Naive thymus-derived CD8-positive, alpha-beta T cell (primary cell): ENCODE results near the gene RNF126. TPM values are rescaled to one million over a fixed set of nuclear protein-coding genes. Genes with fewer than 3 reads are reported as not detected.
"Not testable (repeated sequence)": the region's sequence is repeated elsewhere in the genome, so short reads cannot be mapped to it uniquely, and the experiment has no call there.

ENCODE experiments used
- ATAC-seq, 2 donors: fragments of 150-1000 bp; cut with Tn5 transposase in 1 of 2; sonication (Bioruptor Pico), chemical (Tn5 transposase) in 1 of 2; 1 replicate in 1 of 2; 2 replicates in 1 of 2; pipeline ENCODE4 v1.10.0; 2021; ENCODE audit warnings: mild to moderate bottlenecking in 2 of 2, moderate library complexity in 2 of 2
- POLR2A ChIA-PET: fragments of 350-600 bp; sonication (Branson Sonifier 250); formaldehyde crosslinking; loops from one replicate; lab custom pipeline; 2021; ENCODE audit warnings: antibody characterized with exemption; lab: Charles Lee
- DNase-seq, 10 donors: peaks; one replicate each; pipeline versions ENCODE4 v3.0.0 to v3.0.0-alpha.2; 2020 to 2022
- H3K27ac Mint-ChIP-seq, 10 donors: one replicate each; pipeline ENCODE4 v1.8.0; 2020 to 2022; ENCODE audit warnings: mild to moderate bottlenecking in 10 of 10, mixed read lengths in 10 of 10, moderate library complexity in 4 of 10, inconsistent platforms in 1 of 10
- H3K27me3 Mint-ChIP-seq, 5 donors: one replicate each; pipeline ENCODE4 v1.8.0; 2021 to 2022; ENCODE audit warnings: mixed read lengths in 5 of 5
- H3K36me3 Mint-ChIP-seq, 3 donors: one replicate each; pipeline ENCODE4 v1.8.0; 2020 to 2022; ENCODE audit warnings: mixed read lengths in 3 of 3, mild to moderate bottlenecking in 2 of 3, inconsistent platforms in 1 of 3
- H3K4me1 Mint-ChIP-seq, 4 donors: one replicate each; pipeline ENCODE4 v1.8.0; 2021 to 2022; ENCODE audit warnings: mixed read lengths in 4 of 4
- H3K4me3 Mint-ChIP-seq, 10 donors: one replicate each; pipeline ENCODE4 v1.8.0; 2020 to 2022; ENCODE audit warnings: mild to moderate bottlenecking in 10 of 10, mixed read lengths in 10 of 10, moderate library complexity in 6 of 10, inconsistent platforms in 1 of 10
- H3K9me3 Mint-ChIP-seq, 9 donors: one replicate each; pipeline ENCODE4 v1.8.0; 2020 to 2022; ENCODE audit warnings: mixed read lengths in 9 of 9, mild to moderate bottlenecking in 3 of 9, inconsistent platforms in 1 of 9, moderate library complexity in 1 of 9
- polyA plus RNA-seq, 3 donors: library from polyadenylated mRNA; unstranded; fragments of 300-500 nt; fragmentation: Illumina TruSeq; gene quantifications; one replicate each; pipeline ENCODE4 v1.2.3, GENCODE V29; 2021
- total RNA-seq, 8 experiments: library from RNA in 2 of 8; stranded (reverse) in 2 of 8; gene quantifications; one replicate each; pipeline ENCODE4 v1.2.3 and lab custom pipeline; 2021 to 2026

The RNF126 gene
- total and polyA plus RNA-seq, 5 experiments from 2014 or later: 56.2 to 125 (median 70.7) TPM

DNA sequence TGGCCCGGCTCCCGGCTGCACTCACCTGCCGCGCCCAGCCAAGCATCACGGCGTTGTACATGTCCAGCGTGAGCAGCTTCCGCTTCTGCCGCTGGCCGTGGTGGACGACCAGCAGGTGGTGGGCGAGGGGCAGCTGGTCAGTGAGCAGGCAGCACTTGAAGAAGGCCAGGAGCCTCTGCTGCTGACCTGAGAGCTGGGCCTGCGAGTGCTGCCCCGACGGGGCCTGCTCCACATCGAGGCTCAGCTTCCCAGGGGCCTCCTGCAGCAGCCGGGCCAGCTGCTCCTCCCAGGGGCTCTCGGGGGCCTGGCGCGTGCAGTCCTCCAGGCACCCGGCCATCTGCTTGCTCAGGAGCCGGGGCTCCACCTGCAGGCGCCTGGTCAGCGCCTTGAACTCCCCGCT, 33.5 kb downstream of the RNF126 start:
- not testable (repeated sequence) for H3K27me3 Mint-ChIP-seq, H3K9me3 Mint-ChIP-seq
- H3K4me1 Mint-ChIP-seq: peaks cover 16 to 40% (median 31%) of the 10 kb centered on the region in 4 donors

DNA sequence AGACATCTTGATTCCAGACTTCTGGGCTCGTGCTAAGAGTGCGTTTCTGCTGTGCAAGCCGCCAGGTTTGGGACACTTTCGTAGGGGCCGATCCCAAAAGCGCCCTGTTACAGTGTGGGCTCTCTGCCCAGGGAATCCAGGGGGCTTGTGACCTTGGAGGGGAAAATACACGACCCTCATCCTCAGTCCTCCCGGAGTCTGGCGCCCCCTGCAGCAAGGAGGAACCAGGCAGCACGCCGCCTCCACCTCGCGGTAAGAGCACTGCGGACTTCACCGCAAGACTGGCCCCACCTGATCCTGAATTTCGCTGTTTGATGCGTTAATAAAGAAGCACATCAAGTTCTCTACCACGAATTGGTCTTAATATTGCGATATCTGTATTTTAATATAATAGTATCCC, 34.8 kb downstream of the RNF126 start:
- H3K4me1 Mint-ChIP-seq: peaks cover 11 to 32% (median 21%) of the 10 kb centered on the region in 4 donors
- ATAC-seq: no peak
- H3K27me3 Mint-ChIP-seq: no peaks in the 10 kb centered on the region
- DNase-seq: peak in 1 of 10 donors; percentile 34
- H3K27ac Mint-ChIP-seq: peak overlapping the region in 1 of 10 donors; percentile 24
- POLR2A ChIA-PET: interaction anchor here (0.6 kb wide), 1 partner anchor 22 kb away, joined by 3 read pairs; no protein-coding TSS in a partner anchor
- no peaks in the 10 kb centered on the region for H3K9me3 Mint-ChIP-seq
- peak overlapping the region in 1 of 10 donors; percentile 14 for H3K4me3 Mint-ChIP-seq
- peaks cover 0 to 39% (median 10%) of the 10 kb centered on the region in 3 donors for H3K36me3 Mint-ChIP-seq

More for the DNA sequence above, 33.5 kb downstream of the RNF126 start:
- H3K27ac Mint-ChIP-seq: peak overlapping the region in 1 of 10 donors; percentile 29
- DNase-seq, H3K4me3 Mint-ChIP-seq, POLR2A ChIA-PET, ATAC-seq: not testable (repeated sequence)
- H3K36me3 Mint-ChIP-seq: peaks cover 0 to 35% (median 10%) of the 10 kb centered on the region in 3 donors

DNA sequence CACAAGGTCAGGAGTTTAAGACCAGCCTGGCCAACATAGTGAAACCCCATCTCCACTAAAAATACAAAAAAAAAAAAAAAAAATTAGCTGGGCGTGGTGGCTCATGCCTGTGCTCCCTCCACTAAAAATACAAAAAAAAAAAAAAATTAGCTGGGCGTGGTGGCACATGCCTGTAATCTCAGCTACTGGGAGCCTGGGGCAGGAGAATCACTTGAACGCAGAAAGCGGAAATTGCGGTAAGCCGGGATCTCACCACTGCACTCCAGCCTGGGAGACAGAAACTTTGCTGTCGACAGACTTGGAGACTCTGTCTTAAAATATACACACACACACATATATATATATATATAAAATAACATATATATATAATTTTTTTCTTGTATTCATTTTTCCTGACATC, 36.4 kb downstream of the RNF126 start:
- POLR2A ChIA-PET: interaction anchor here (0.7 to 1.0 kb wide), 2 partner anchors 20 to 105 kb away, joined by 4 read pairs; no protein-coding TSS in a partner anchor
- H3K27ac Mint-ChIP-seq, H3K27me3 Mint-ChIP-seq, H3K9me3 Mint-ChIP-seq, ATAC-seq, H3K4me3 Mint-ChIP-seq, DNase-seq: not testable (repeated sequence)
- Mint-ChIP-seq H3K36me3 (peaks cover 0 to 39% (median 10%) of the 10 kb centered on the region in 3 donors), H3K4me1 (peaks cover 9 to 21% (median 15%) of the 10 kb centered on the region in 4 donors)

GRCh38 chr19:625257-625656, 37.8 kb downstream of the RNF126 start:
- Mint-ChIP-seq H3K4me1 (peaks cover 7 to 14% (median 8%) of the 10 kb centered on the region in 4 donors), H3K27me3 (no peaks in the 10 kb centered on the region), H3K9me3 (no peaks in the 10 kb centered on the region), H3K27ac (no peak overlapping the region), H3K36me3 (peaks cover 0 to 33% (median 7%) of the 10 kb centered on the region in 3 donors), H3K4me3 (no peak overlapping the region)
- POLR2A ChIA-PET: interaction anchor here (1.0 to 1.9 kb wide), 2 partner anchors 8 to 14 kb away, joined by 6 to 11 read pairs; partner anchors contain the start of gene POLRMT
- ATAC-seq (no peak), DNase-seq (no peak)

GRCh38 chr19:624433-625109, 38.4 kb downstream of the RNF126 start:
- H3K9me3 Mint-ChIP-seq: no peaks in the 10 kb centered on the region
- DNase-seq (no peak), ATAC-seq (no peak)
- no peak overlapping the region for H3K27ac Mint-ChIP-seq
- POLR2A ChIA-PET: interaction anchor here (1.0 to 1.9 kb wide), 2 partner anchors 9 to 14 kb away, joined by 6 to 11 read pairs; partner anchors contain the start of gene POLRMT
- H3K36me3 Mint-ChIP-seq: peaks cover 0 to 33% (median 7%) of the 10 kb centered on the region in 3 donors
- no peaks in the 10 kb centered on the region for H3K27me3 Mint-ChIP-seq
- H3K4me3 Mint-ChIP-seq: no peak overlapping the region
- H3K4me1 Mint-ChIP-seq: peaks cover 5 to 9% (median 6%) of the 10 kb centered on the region in 4 donors

DNA sequence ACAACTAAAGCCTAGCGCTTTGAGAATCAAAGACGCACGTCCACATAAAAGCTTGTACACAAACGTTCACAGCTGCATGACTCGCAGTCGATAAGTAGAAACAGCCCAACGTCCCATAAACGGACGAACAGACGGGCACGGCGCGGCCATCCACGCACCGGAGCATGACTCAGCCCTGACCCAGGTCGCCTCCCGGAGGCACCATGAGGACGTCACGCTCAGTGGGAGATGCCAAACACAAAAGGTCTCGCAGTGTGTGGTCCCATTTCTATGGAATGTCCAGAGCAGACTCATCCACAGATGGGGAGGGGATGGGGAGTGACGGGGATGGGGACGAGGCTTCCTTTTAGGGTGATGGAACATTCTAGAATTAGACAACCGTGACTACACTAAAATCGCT, 39.0 kb downstream of the RNF126 start:
- no peaks in the 10 kb centered on the region for H3K27me3 Mint-ChIP-seq
- peaks cover 3 to 7% (median 5%) of the 10 kb centered on the region in 4 donors for H3K4me1 Mint-ChIP-seq
- no peak overlapping the region for H3K27ac Mint-ChIP-seq
- no peaks in the 10 kb centered on the region for H3K9me3 Mint-ChIP-seq
- POLR2A ChIA-PET: interaction anchor here (1.9 kb wide), 1 partner anchor 13 kb away, joined by 6 read pairs; no protein-coding TSS in a partner anchor
- no peak overlapping the region for H3K4me3 Mint-ChIP-seq
- ATAC-seq (no peak), DNase-seq (no peak)
- H3K36me3 Mint-ChIP-seq: peaks cover 0 to 30% (median 7%) of the 10 kb centered on the region in 3 donors

DNA sequence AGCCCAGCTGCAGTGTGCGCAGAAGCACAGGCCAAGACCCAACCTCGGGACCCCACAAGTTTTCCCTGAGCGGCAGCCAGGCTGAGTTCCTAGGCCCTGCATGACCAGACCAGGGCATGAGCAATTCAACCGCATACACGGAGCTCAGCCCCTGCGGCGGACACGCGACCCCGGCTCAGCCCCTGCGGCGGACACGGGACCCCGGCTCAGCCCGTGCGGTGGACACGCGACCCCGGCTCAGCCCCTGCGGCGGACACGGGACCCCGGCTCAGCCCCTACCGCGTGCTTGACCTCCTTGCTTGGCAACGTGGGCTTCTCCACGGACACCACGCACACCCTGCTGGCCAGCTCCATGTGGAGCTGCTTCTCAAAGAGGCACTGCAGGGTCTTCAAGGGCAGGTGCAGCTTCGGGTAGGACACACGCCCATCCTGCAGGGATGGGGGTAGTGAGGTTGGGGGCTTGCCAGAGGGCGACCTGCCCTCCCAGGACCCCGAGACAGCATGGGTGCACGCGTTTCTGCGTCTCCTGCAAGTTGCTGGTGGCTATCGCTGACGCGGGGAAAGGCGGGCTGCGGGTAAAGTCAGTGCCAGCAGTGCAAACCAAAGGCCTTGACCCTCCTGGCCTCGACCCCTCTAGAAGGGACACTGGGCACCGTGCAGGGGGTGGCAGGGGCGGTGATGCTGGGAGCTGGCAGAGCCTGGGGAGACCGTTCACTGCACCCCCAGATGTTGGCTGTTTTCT, 39.7 kb downstream of the RNF126 start:
- DNase-seq (no peak), ATAC-seq (no peak)
- Mint-ChIP-seq H3K4me1 (peaks cover 0 to 4% (median 3%) of the 10 kb centered on the region in 4 donors), H3K27ac (peak overlapping the region in 1 of 10 donors; percentile 29), H3K9me3 (no peaks in the 10 kb centered on the region), H3K27me3 (no peaks in the 10 kb centered on the region), H3K36me3 (peaks cover 0 to 30% (median 12%) of the 10 kb centered on the region in 3 donors), H3K4me3 (no peak overlapping the region)
- POLR2A ChIA-PET: interaction anchor here (0.5 kb wide), 1 partner anchor 814 kb away, joined by 5 read pairs; no protein-coding TSS in a partner anchor

- Mint-ChIP-seq H3K27ac (no peak overlapping the region), H3K36me3 (peaks cover 0 to 31% (median 9%) of the 10 kb centered on the region in 3 donors), H3K27me3 (no peaks in the 10 kb centered on the region), H3K4me1 (peaks cover 0 to 4% (median 3%) of the 10 kb centered on the region in 4 donors), H3K4me3 (no peak overlapping the region), H3K9me3 (no peaks in the 10 kb centered on the region)
- POLR2A ChIA-PET: interaction anchor here (1.3 kb wide), 1 partner anchor 38 kb away, joined by 4 read pairs; no protein-coding TSS in a partner anchor
- ATAC-seq (no peak), DNase-seq (no peak)
These were observed 40.3 kb downstream of the RNF126 start for GRCh38 chr19:622666-623065.

- Mint-ChIP-seq H3K36me3 (peaks cover 0 to 32% (median 8%) of the 10 kb centered on the region in 3 donors), H3K4me1 (peaks cover 0 to 3% (median 2%) of the 10 kb centered on the region in 4 donors), H3K27me3 (no peaks in the 10 kb centered on the region), H3K4me3 (no peak overlapping the region), H3K9me3 (no peaks in the 10 kb centered on the region), H3K27ac (no peak overlapping the region)
- DNase-seq (no peak), ATAC-seq (no peak)
- POLR2A ChIA-PET: interaction anchor here (1.3 kb wide), 1 partner anchor 38 kb away, joined by 4 read pairs; no protein-coding TSS in a partner anchor
These were observed 41.2 kb downstream of the RNF126 start for GRCh38 chr19:621819-622218.

GRCh38 chr19:621191-621590, 41.8 kb downstream of the RNF126 start:
- not testable (repeated sequence) for DNase-seq

GRCh38 chr19:620166-620862, 42.7 kb downstream of the RNF126 start:
- Mint-ChIP-seq H3K27ac (no peak overlapping the region), H3K27me3 (peaks cover 0 to 3% (median 0%) of the 10 kb centered on the region in 5 donors), H3K4me1 (peaks cover 0 to 4% (median 3%) of the 10 kb centered on the region in 4 donors), H3K4me3 (no peak overlapping the region), H3K36me3 (peaks cover 0 to 26% (median 7%) of the 10 kb centered on the region in 3 donors), H3K9me3 (no peaks in the 10 kb centered on the region)
- POLR2A ChIA-PET: no interaction called here
- ATAC-seq (no peak), DNase-seq (no peak)

More at GRCh38 chr19:621191-621590, 41.8 kb downstream of the RNF126 start:
- ATAC-seq, H3K9me3 Mint-ChIP-seq, H3K27me3 Mint-ChIP-seq, H3K27ac Mint-ChIP-seq, H3K4me1 Mint-ChIP-seq, H3K4me3 Mint-ChIP-seq, POLR2A ChIA-PET: not testable (repeated sequence)
- H3K36me3 Mint-ChIP-seq: peaks cover 0 to 31% (median 8%) of the 10 kb centered on the region in 3 donors
